HFF-Myc (cell line): ENCODE results near the gene KDM2A.

ENCODE experiments used
- DNase-seq: peaks from one replicate; pipeline ENCODE4 v3.0.0-alpha.2; 2011; ENCODE audit warnings: low read depth; ENCODE audit errors: extremely low read depth
- H3K4me3 ChIP-seq: replicated peaks from 2 replicates; pipeline ENCODE4 v1.5.1; 2011; ENCODE audit warnings: low read depth, mild to moderate bottlenecking, control low read depth, low read length
- CTCF ChIP-seq: IDR thresholded peaks from 2 replicates; pipeline ENCODE4 v1.5.1; 2012; ENCODE audit warnings: mild to moderate bottlenecking, low read depth, low read length, control low read depth; ENCODE audit errors: missing control alignments

The KDM2A gene

GRCh38 chr11:67288452-67289225 is 169.6 kb downstream of the KDM2A start:
- DNase-seq, result peak; percentile 35
- TF ChIP-seq CTCF, result peak; percentile 25
- peak overlapping the region; percentile 52 for H3K4me3 ChIP-seq

GRCh38 chr11:67289226-67289650 is 170.2 kb downstream of the KDM2A start, which contains the start of gene ANKRD13D:
Gene ANKRD13D, plus strand, starts transcription at chr11:67289303. Its CDS starts 158 bp downstream, at chr11:67289461.
- DNase-seq, result no peak
- H3K4me3 ChIP-seq, result peak within 1 kb of the TSS; percentile 52
- TF ChIP-seq CTCF, result no peak

GRCh38 chr11:67289651-67290479 is 170.8 kb downstream of the KDM2A start:
- no peak for TF ChIP-seq CTCF
- H3K4me3 ChIP-seq, result peak overlapping the region; percentile 52
- DNase-seq, result no peak

- no peak for DNase-seq
- H3K4me3 ChIP-seq, result peak overlapping the region; percentile 52
- TF ChIP-seq CTCF, result no peak
Observed at GRCh38 chr11:67290801-67291200, 171.7 kb downstream of the KDM2A start.

GRCh38 chr11:67291481-67292381 is 172.7 kb downstream of the KDM2A start:
- no peak for TF ChIP-seq CTCF
- H3K4me3 ChIP-seq, result no peak overlapping the region
- DNase-seq, result no peak

- no peak overlapping the region for H3K4me3 ChIP-seq
- no peak for DNase-seq
- no peak for TF ChIP-seq CTCF
Observed at GRCh38 chr11:67292671-67293070, 173.6 kb downstream of the KDM2A start.
